ENCODE data around the gene PIK3C2G. TPM values are rescaled to one million over a fixed set of nuclear protein-coding genes. Genes with fewer than 3 reads are reported as not detected.

PIK3C2G gene
- polyA plus RNA-seq, 3 donors: not detected

GRCh38 chr12:18429366-18429765 lies 168.0 kb downstream of the PIK3C2G start:
- no peaks in the 10 kb centered on the region for H3K4me1 ChIP-seq (ENCODE audit: control insufficient read depth in 1 of 2, insufficient read depth in 2 of 2, low read length in 2 of 2)
- H3K9me3 Mint-ChIP-seq: peaks cover 0 to 1% (median 0%) of the 10 kb centered on the region in 7 donors
- peaks cover 0 to 1% (median 0%) of the 10 kb centered on the region in 3 donors for H3K27me3 Mint-ChIP-seq (ENCODE audit: low read depth in 3 of 3)
- intact Hi-C loops (cut with micrococcal nuclease): no loop called here
- H3K4me1 Mint-ChIP-seq: no peaks in the 10 kb centered on the region
- no peak for TF ChIP-seq CTCF (IDR thresholded peaks at IDR 0.05)
- no peak overlapping the region for H2AFZ ChIP-seq (ENCODE audit: insufficient read depth, low read depth, low read length, poor library complexity, severe bottlenecking)
- H3K36me3 ChIP-seq (replicated peaks in 1 of 2; ENCODE audit: control insufficient read depth in 1 of 2, insufficient read depth in 2 of 2, low read length in 2 of 2): no peaks in the 10 kb centered on the region
- no peak overlapping the region for H3K9ac ChIP-seq (ENCODE audit: insufficient read depth, low read length, poor library complexity, severe bottlenecking)
- H3K79me2 ChIP-seq (ENCODE audit: insufficient read depth, low read length): no peaks in the 10 kb centered on the region
- H3K36me3 Mint-ChIP-seq: no peaks in the 10 kb centered on the region
- H3K4me2 ChIP-seq (replicated peaks; ENCODE audit: extremely low read depth, low read length, poor library complexity, severe bottlenecking): no peak overlapping the region
- no peak overlapping the region for H3K27ac Mint-ChIP-seq
- DNase-seq: no peak
- no peak overlapping the region for H3K27ac ChIP-seq (ENCODE audit: low read depth in 1 of 2, low read length in 2 of 2)
- no CpG with 5 or more reads among the region's 1 CpG for WGBS (ENCODE audit: insufficient coverage)
- no peaks in the 10 kb centered on the region for H3K9me3 ChIP-seq (replicated peaks in 1 of 2; ENCODE audit: control insufficient read depth in 1 of 2, insufficient read depth in 1 of 2, low read length in 2 of 2)
- H3K27me3 ChIP-seq (ENCODE audit: control insufficient read depth in 2 of 2, insufficient read depth in 2 of 2, low read length in 2 of 2): no peaks in the 10 kb centered on the region
- H4K20me1 ChIP-seq (ENCODE audit: insufficient read depth, low read length): no peaks in the 10 kb centered on the region
- H3K4me3 Mint-ChIP-seq: no peak overlapping the region
- no peak overlapping the region for H3K4me3 ChIP-seq (replicated peaks in 1 of 3; ENCODE audit: low read depth in 2 of 3, low read length in 3 of 3)

GRCh38 chr12:18430425-18431048 lies 169.2 kb downstream of the PIK3C2G start:
- 0% methylated on average over 2 of the region's 3 CpGs for WGBS (ENCODE audit: insufficient coverage)

More at GRCh38 chr12:18430425-18431048, 169.2 kb downstream of the PIK3C2G start:
- no peak overlapping the region for H3K27ac ChIP-seq (ENCODE audit: low read depth in 1 of 2, low read length in 2 of 2)
- Mint-ChIP-seq H3K27me3 (ENCODE audit: low read depth in 3 of 3) (peaks cover 0 to 1% (median 1%) of the 10 kb centered on the region in 3 donors), H3K4me3 (no peak overlapping the region), H3K36me3 (no peaks in the 10 kb centered on the region), H3K27ac (no peak overlapping the region), H3K9me3 (no peaks in the 10 kb centered on the region), H3K4me1 (no peaks in the 10 kb centered on the region)
- no peaks in the 10 kb centered on the region for H3K4me1 ChIP-seq (ENCODE audit: control insufficient read depth in 1 of 2, insufficient read depth in 2 of 2, low read length in 2 of 2)
- DNase-seq: peak in 1 of 3 donors; percentile 3
- H3K4me3 ChIP-seq (replicated peaks in 1 of 3; ENCODE audit: low read depth in 2 of 3, low read length in 3 of 3): no peak overlapping the region
- peak; percentile 53 for TF ChIP-seq CTCF (IDR thresholded peaks at IDR 0.05)
- H3K36me3 ChIP-seq (replicated peaks in 1 of 2; ENCODE audit: control insufficient read depth in 1 of 2, insufficient read depth in 2 of 2, low read length in 2 of 2): no peaks in the 10 kb centered on the region
- no peaks in the 10 kb centered on the region for H3K9me3 ChIP-seq (replicated peaks in 1 of 2; ENCODE audit: control insufficient read depth in 1 of 2, insufficient read depth in 1 of 2, low read length in 2 of 2)
- no peaks in the 10 kb centered on the region for H3K27me3 ChIP-seq (ENCODE audit: control insufficient read depth in 2 of 2, insufficient read depth in 2 of 2, low read length in 2 of 2)
- no peak overlapping the region for H3K4me2 ChIP-seq (replicated peaks; ENCODE audit: extremely low read depth, low read length, poor library complexity, severe bottlenecking)
- H3K79me2 ChIP-seq (ENCODE audit: insufficient read depth, low read length): no peaks in the 10 kb centered on the region
- intact Hi-C loops (cut with micrococcal nuclease): no loop called here
- H2AFZ ChIP-seq (ENCODE audit: insufficient read depth, low read depth, low read length, poor library complexity, severe bottlenecking): no peak overlapping the region
- no peaks in the 10 kb centered on the region for H4K20me1 ChIP-seq (ENCODE audit: insufficient read depth, low read length)
- no peak overlapping the region for H3K9ac ChIP-seq (ENCODE audit: insufficient read depth, low read length, poor library complexity, severe bottlenecking)

Measured in CD14-positive monocyte (primary cell).